ENCODE results near the gene NMNAT2. TPM values are rescaled to one million over a fixed set of nuclear protein-coding genes. Genes with fewer than 3 reads are reported as not detected.

Gene NMNAT2
- total RNA-seq, 4 donors from 2014 or later: 1.0 to 4.5 (median 2.4) TPM

DNA sequence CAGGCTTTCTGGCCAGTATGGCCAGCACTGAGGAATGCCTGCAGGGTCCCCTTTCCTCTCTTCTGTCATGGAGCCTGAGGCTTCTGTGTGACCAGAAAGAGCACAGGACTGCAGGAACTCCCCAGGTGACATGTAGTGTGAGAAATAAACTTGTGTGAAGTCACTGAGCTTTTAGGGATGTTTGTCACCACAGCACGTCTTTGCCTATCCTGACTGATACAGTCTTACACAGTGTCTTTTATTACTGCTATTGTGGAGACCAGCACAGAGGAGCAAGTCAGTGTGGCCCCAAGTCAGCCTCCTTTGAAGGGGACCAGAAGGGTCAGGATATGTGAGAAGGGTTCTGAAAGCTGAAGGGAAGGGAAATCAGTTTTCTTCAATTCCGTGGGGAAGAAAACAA, 129.6 kb downstream of the NMNAT2 start:
- TF ChIP-seq, protein P1, sequence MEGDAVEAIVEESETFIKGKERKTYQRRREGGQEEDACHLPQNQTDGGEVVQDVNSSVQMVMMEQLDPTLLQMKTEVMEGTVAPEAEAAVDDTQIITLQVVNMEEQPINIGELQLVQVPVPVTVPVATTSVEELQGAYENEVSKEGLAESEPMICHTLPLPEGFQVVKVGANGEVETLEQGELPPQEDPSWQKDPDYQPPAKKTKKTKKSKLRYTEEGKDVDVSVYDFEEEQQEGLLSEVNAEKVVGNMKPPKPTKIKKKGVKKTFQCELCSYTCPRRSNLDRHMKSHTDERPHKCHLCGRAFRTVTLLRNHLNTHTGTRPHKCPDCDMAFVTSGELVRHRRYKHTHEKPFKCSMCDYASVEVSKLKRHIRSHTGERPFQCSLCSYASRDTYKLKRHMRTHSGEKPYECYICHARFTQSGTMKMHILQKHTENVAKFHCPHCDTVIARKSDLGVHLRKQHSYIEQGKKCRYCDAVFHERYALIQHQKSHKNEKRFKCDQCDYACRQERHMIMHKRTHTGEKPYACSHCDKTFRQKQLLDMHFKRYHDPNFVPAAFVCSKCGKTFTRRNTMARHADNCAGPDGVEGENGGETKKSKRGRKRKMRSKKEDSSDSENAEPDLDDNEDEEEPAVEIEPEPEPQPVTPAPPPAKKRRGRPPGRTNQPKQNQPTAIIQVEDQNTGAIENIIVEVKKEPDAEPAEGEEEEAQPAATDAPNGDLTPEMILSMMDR (IDR thresholded peaks at IDR 0.05; ENCODE audit: low read depth): no peak

DNA sequence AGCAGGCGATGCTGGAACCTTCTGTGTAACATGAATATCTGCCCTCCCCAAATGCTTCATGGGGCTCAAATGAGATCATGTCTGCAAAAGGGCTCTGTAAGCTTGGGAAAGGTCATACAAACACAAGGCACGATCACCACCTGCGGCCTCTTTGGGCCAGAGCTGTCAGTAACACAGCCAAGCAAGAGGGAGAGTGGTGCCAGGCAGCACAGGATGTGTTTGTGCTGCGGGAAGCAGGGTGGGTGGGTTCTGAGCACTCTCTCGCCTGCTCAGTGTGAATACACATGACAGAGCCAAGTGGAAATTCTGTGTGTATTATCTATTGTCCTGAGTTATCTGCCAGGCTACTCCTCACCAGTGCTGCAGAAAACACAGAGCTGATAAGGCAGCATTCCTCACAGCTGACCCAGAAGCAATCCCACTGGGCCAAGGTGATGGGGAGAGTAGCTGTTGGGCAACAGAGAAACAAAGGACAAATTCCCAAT, 130.9 kb downstream of the NMNAT2 start:
- TF ChIP-seq, protein P1 (IDR thresholded peaks at IDR 0.05; ENCODE audit: low read depth): no peak

DNA sequence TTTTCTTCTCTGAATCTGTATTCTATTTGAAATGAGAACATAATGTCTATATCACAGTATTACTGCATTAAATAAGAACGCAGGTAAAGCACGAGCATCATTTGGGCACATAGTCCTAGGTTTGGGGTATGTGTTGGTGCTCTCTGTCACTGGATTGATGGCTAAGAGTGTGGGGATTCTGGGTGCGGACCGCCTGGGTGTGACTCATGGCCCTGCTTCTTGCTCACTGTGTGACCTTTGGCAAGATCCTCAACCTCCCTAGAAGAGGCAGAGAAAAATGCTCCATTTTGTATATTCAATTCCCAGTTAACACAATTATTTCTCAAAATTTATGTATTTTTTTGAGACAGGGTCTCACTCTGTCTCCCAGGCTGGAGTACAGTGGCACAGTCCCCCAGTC, 132.4 kb downstream of the NMNAT2 start:
- TF ChIP-seq, protein P1 (IDR thresholded peaks at IDR 0.05; ENCODE audit: low read depth): no peak

DNA sequence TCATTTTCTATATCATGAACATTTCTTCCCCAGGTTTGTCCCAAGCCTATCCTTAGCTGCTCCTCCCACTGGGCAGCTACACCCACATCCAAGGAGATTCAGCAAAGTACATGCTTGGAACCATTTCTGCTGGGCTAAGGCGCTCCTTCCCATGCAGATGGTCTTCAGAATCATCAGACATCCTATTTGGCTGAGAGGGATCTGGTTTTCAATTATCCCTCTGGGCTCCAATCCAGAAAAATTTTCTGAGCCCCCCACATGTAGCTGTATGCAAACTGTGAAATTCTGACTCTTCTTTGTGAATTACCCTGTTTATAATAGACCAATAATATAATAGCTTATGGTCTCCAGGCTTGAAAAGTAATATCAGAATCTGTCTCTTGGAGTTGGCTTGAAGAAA, 132.9 kb downstream of the NMNAT2 start:
- TF ChIP-seq, protein P1 (IDR thresholded peaks at IDR 0.05; ENCODE audit: low read depth): no peak

DNA sequence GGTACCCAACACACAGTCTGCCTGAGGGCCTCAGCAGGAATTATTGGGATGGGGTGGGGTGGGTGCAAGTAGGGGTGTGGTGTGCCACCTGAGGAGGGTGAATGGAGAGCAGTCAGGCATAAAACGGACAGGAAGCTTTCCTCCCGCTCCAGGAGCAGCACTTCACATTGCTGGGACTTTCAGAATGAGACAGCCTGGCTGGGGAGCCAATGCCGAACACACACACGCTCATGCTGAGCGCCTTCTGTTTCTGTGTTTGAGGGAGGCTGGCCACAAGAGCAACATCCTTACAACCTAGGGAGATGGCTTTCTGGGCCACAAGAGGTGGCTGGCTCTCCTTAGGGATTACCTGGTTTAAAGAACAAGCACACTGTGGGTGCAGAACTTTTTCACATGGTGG, 134.1 kb downstream of the NMNAT2 start:
- TF ChIP-seq, protein P1 (IDR thresholded peaks at IDR 0.05; ENCODE audit: low read depth): no peak

DNA sequence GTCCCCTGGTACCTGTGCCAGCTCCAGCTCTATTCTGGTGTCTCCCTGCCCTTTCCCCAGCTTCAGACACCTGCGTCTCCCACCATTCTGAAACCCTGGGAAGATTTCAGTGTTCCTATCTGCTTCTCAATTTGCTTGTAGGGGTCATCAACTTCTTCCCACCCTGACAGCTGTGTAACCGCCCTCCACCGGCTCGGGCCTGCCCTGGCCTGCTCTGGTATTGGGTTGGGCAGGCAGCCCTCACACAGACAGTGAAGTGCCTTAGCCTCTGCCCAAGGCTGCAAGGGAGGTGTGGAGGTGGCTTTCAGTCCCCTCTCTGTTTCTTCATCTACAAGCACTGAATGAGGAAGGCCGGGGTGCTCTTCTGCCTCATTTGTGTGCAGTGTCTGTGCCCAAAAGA, 134.9 kb downstream of the NMNAT2 start:
- TF ChIP-seq, protein P1 (IDR thresholded peaks at IDR 0.05; ENCODE audit: low read depth): no peak

DNA sequence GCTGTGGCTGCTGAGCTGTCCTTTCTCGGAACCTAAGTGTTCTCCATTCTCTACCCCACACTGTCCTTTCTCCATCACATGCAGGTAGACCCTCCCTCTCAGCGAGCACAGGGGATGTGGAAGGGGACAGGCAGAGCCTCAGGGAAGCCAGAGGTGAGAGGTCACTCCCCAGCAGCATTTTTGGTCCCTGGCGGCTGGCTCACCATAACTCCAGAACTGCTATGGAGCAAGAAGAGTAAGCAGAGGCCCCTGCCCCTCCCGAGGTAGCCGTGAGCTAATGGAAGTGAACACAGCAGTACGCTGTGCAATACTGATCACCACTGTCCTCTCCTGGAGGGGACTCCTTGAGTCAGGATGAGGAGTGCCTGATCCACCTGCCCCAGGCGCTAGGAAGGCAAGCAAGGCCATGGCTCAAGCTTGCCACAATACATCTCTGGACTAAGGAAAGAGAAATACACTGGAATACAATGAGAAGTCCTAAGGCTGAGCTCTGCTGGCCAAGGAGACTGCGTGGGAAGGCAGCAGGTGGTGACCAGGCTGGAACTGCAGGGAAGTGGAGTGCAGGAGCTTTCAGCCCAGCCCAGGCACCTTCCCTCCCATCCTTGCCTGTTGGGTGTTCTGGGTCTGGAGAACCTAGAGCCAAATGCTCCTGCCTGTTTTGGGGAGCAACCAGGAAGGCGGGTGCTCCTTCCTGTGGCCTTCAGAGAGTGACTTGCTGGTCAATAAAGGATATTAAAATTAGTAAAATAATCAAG, 135.9 kb downstream of the NMNAT2 start:
- TF ChIP-seq, protein P1 (IDR thresholded peaks at IDR 0.05; ENCODE audit: low read depth): no peak
